HT1080 (cell line): ENCODE measurements around the gene ACACB. TPM values are rescaled to one million over a fixed set of nuclear protein-coding genes. Genes with fewer than 3 reads are reported as not detected.
"Not testable (repeated sequence)": the region's sequence is repeated elsewhere in the genome, so short reads cannot be mapped to it uniquely, and the experiment has no call there.

Experiments used
- DNase-seq: peaks from one replicate; pipeline ENCODE4 v3.0.0-alpha.2; 2015; ENCODE audit warnings: low read depth
- total RNA-seq: library from RNA; depleted of rRNA; stranded (reverse); fragments of >200 nt; shearing (Covaris generic); gene quantifications from 2 replicates; pipeline ENCODE4 v1.2.3, GENCODE V29; 2014

Gene ACACB
- total RNA-seq, 1 experiment from 2014 or later: 1.2 TPM

GRCh38 chr12:109139360-109139759 lies 23.0 kb downstream of the ACACB start:
- DNase-seq: no peak

GRCh38 chr12:109139791-109140190 lies 23.4 kb downstream of the ACACB start:
- DNase-seq: peak; percentile 11

- DNase-seq: no peak
These were observed 24.2 kb downstream of the ACACB start for GRCh38 chr12:109140560-109140959.

GRCh38 chr12:109144224-109144623 lies 27.8 kb downstream of the ACACB start:
- no peak for DNase-seq

GRCh38 chr12:109147126-109147525 lies 30.7 kb downstream of the ACACB start:
- DNase-seq: not testable (repeated sequence)

GRCh38 chr12:109147954-109148353 lies 31.6 kb downstream of the ACACB start:
- DNase-seq: no peak

GRCh38 chr12:109150124-109150640 lies 33.8 kb downstream of the ACACB start:
- DNase-seq: no peak

- no peak for DNase-seq
These were observed 35.1 kb downstream of the ACACB start for GRCh38 chr12:109151457-109151856.

GRCh38 chr12:109153821-109154441 lies 37.5 kb downstream of the ACACB start:
- no peak for DNase-seq

- peak; percentile 70 for DNase-seq
These were observed 38.4 kb downstream of the ACACB start for GRCh38 chr12:109154451-109155438.

GRCh38 chr12:109156036-109156435 lies 39.6 kb downstream of the ACACB start:
- DNase-seq: no peak

GRCh38 chr12:109156586-109156985 lies 40.2 kb downstream of the ACACB start:
- no peak for DNase-seq

GRCh38 chr12:109157986-109158385 lies 41.6 kb downstream of the ACACB start:
- DNase-seq: no peak

- no peak for DNase-seq
These were observed 44.0 kb downstream of the ACACB start for GRCh38 chr12:109160433-109160832.

- no peak for DNase-seq
These were observed 44.5 kb downstream of the ACACB start for GRCh38 chr12:109160873-109161272.

- DNase-seq: no peak
These were observed 46.2 kb downstream of the ACACB start for GRCh38 chr12:109162551-109162950.

GRCh38 chr12:109163167-109163566 lies 46.8 kb downstream of the ACACB start:
- DNase-seq: peak; percentile 47

- DNase-seq: peak; percentile 29
These were observed 49.2 kb downstream of the ACACB start for GRCh38 chr12:109165599-109165998.

- no peak for DNase-seq
These were observed 50.0 kb downstream of the ACACB start for GRCh38 chr12:109166371-109166770.

GRCh38 chr12:109167781-109168180 lies 51.4 kb downstream of the ACACB start:
- DNase-seq: no peak

GRCh38 chr12:109169262-109169661 lies 52.9 kb downstream of the ACACB start:
- no peak for DNase-seq

GRCh38 chr12:109169686-109170085 lies 53.3 kb downstream of the ACACB start:
- DNase-seq: no peak
